ENCODE results near the gene LMNB1.
"Not testable (repeated sequence)": the region's sequence is repeated elsewhere in the genome, so short reads cannot be mapped to it uniquely, and the experiment has no call there.

GRCh38 chr5:126774595-126774994, 2.3 kb upstream of the LMNB1 start:
- TF ChIP-seq, protein P1, sequence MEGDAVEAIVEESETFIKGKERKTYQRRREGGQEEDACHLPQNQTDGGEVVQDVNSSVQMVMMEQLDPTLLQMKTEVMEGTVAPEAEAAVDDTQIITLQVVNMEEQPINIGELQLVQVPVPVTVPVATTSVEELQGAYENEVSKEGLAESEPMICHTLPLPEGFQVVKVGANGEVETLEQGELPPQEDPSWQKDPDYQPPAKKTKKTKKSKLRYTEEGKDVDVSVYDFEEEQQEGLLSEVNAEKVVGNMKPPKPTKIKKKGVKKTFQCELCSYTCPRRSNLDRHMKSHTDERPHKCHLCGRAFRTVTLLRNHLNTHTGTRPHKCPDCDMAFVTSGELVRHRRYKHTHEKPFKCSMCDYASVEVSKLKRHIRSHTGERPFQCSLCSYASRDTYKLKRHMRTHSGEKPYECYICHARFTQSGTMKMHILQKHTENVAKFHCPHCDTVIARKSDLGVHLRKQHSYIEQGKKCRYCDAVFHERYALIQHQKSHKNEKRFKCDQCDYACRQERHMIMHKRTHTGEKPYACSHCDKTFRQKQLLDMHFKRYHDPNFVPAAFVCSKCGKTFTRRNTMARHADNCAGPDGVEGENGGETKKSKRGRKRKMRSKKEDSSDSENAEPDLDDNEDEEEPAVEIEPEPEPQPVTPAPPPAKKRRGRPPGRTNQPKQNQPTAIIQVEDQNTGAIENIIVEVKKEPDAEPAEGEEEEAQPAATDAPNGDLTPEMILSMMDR (IDR thresholded peaks at IDR 0.05) = not testable (repeated sequence)
- TF ChIP-seq POLR2A (IDR thresholded peaks at IDR 0.05) = not testable (repeated sequence)
